Stimulated activated CD8-positive, alpha-beta memory T cell treated with anti-CD3 and anti-CD28 coated beads, Interleukin-4, amount 100 ng/mL, for 1 hour (primary cell): ENCODE results near the gene HEBP2.

Experiments
- DNase-seq, 2 donors: peaks; one replicate each; pipeline ENCODE4 v3.0.0-alpha.2; 2020; ENCODE audit warnings: low read depth in 2 of 2, low spot score in 1 of 2

Gene HEBP2

GRCh38 chr6:138397128-138398122 is 6.6 kb upstream of the HEBP2 start:
- no peak for DNase-seq

- no peak for DNase-seq
These were observed 3.7 kb upstream of the HEBP2 start for GRCh38 chr6:138400326-138400725.

GRCh38 chr6:138401960-138402837 is 1.8 kb upstream of the HEBP2 start:
- no peak for DNase-seq

- DNase-seq = no peak
These were observed 1.2 kb upstream of the HEBP2 start for GRCh38 chr6:138402838-138403187.

- DNase-seq = no peak
These were observed 661 bp upstream of the HEBP2 start for GRCh38 chr6:138403324-138403800.

- DNase-seq = no peak
These were observed 779 bp downstream of the HEBP2 start for GRCh38 chr6:138404666-138405337.

- no peak for DNase-seq
These were observed 1.9 kb downstream of the HEBP2 start for GRCh38 chr6:138405816-138406413.

GRCh38 chr6:138406443-138406842 is 2.4 kb downstream of the HEBP2 start:
- no peak for DNase-seq

GRCh38 chr6:138410048-138410735 is 6.2 kb downstream of the HEBP2 start:
- no peak for DNase-seq

- DNase-seq = no peak
These were observed 7.2 kb downstream of the HEBP2 start for GRCh38 chr6:138410972-138411880.

- no peak for DNase-seq
These were observed 11.1 kb downstream of the HEBP2 start for GRCh38 chr6:138415125-138415524.

- no peak for DNase-seq
These were observed 12.2 kb downstream of the HEBP2 start for GRCh38 chr6:138416206-138416605.

GRCh38 chr6:138417493-138418117 is 13.6 kb downstream of the HEBP2 start:
- DNase-seq = no peak

- no peak for DNase-seq
These were observed 14.2 kb downstream of the HEBP2 start for GRCh38 chr6:138418118-138418742.

- no peak for DNase-seq
These were observed 15.7 kb downstream of the HEBP2 start for GRCh38 chr6:138419766-138420165.

GRCh38 chr6:138420356-138420755 is 16.3 kb downstream of the HEBP2 start:
- no peak for DNase-seq

- no peak for DNase-seq
These were observed 17.1 kb downstream of the HEBP2 start for GRCh38 chr6:138421089-138421488.

- DNase-seq = no peak
These were observed 17.6 kb downstream of the HEBP2 start for GRCh38 chr6:138421608-138422007.
